ENCODE measurements around the gene NPRL2. TPM values are rescaled to one million over a fixed set of nuclear protein-coding genes. Genes with fewer than 3 reads are reported as not detected.

The NPRL2 gene
- total RNA-seq, 2 experiments from 2014 or later, result 27.7 to 31.3 TPM

DNA sequence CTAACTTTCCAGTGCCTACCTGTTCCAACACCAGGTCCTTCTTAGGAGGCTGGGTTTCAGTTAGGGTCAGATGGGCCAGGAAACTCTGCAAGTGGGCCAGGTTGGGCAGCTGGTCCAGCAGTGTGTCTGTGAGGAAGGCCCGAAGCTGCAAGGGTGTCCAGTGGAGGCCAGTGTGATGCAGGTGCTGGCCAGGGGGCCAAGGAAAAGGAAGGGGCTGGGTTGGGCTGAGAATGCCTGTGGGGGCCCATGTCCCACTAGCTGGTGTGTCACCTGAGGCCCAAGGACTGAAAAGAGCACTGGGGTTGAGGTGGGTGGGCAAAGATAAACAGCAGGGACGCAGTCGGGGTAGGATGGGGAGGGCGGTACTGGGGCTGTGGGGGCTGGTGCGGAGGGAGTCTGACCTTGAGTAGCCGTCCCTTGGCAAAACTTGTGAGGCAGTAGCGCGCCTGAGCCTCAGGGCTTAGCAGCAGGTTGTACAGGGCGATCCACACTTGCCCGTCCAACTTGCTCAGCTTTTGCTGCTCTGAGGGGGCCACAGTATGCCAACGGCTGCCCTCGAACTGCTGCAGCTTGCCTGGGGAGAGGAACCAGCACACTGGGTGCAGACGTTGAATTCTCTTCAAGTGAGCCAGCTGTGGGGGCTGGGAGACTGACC lies 8.5 kb downstream of the NPRL2 start:
- DNase-seq, result no peak
- Mint-ChIP-seq H3K27me3 (ENCODE audit: low read depth) (no peaks in the 10 kb centered on the region), H3K9me3 (no peaks in the 10 kb centered on the region), H3K4me1 (ENCODE audit: low read depth) (peaks cover 39% of the 10 kb centered on the region), H3K36me3 (ENCODE audit: low read depth) (peaks cover 19% of the 10 kb centered on the region), H3K27ac (no peak overlapping the region), H3K4me3 (no peak overlapping the region)
- CTCF ChIA-PET, result interaction anchor here (0.6 kb wide), 1 partner anchor 201 kb away, joined by 3 read pairs; no protein-coding TSS in a partner anchor
- intact Hi-C loops (cut with micrococcal nuclease), result no loop called here

DNA sequence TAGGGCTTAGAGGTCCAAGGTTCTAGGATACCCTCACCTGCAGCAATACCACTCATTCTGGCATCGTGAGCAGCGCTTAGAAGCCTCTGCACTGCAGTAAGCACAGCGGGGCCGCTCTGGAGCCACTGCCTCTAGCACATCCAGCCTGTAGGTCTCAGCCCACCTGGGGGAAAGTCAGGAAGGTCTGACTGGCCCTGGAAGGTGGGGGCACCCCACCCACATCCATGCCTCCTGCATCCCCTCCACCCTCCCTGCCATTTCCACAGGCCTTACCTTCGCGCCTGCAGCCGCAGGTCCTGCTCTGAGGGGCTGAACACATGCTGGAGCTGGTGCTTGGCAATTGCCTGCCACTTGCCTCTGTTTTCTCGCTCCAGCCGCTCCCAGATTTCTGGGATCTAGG lies 9.0 kb downstream of the NPRL2 start:
- intact Hi-C loops (cut with micrococcal nuclease), result no loop called here
- peak overlapping the region; percentile 73 for H3K27ac Mint-ChIP-seq
- H3K4me1 Mint-ChIP-seq (ENCODE audit: low read depth), result peaks cover 38% of the 10 kb centered on the region
- no peak for DNase-seq
- no peaks in the 10 kb centered on the region for H3K9me3 Mint-ChIP-seq
- H3K27me3 Mint-ChIP-seq (ENCODE audit: low read depth), result no peaks in the 10 kb centered on the region
- peaks cover 21% of the 10 kb centered on the region for H3K36me3 Mint-ChIP-seq (ENCODE audit: low read depth)
- CTCF ChIA-PET, result interaction anchor here (0.6 to 1.3 kb wide), 2 partner anchors 8 to 201 kb away, joined by 3 to 6 read pairs; partner anchors contain the start of genes CYB561D2 and NPRL2
- H3K4me3 Mint-ChIP-seq, result peak overlapping the region; percentile 94

DNA sequence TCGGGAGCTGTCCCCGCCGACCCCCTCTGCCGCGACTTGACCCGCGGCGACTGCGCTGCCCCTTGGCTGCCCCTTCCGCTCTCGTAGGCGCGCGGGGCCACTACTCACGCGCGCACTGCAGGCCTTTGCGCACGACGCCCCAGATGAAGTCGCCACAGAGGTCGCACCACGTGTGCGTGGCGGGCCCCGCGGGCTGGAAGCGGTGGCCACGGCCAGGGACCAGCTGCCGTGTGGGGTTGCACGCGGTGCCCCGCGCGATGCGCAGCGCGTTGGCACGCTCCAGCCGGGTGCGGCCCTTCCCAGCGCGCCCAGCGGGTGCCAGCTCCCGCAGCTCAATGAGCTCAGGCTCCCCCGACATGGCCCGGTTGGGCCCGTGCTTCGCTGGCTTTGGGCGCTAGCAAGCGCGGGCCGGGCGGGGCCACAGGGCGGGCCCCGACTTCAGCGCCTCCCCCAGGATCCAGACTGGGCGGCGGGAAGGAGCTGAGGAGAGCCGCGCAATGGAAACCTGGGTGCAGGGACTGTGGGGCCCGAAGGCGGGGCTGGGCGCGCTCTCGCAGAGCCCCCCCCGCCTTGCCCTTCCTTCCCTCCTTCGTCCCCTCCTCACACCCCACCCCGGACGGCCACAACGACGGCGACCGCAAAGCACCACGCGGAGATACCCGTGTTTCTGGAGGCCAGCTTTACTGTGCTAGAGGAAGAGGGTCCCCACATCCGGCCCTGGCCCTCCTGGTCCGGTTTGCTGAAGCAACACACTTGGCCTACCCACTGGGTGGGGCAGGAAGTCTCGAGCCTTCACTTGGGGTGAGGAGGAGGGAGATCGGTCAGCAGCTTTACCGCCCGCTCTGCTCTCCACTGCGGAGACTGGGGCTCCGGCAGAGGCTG lies 9.9 kb downstream of the NPRL2 start, which contains the start of gene RASSF1:
RASSF1 (minus strand) TSS at position 389 of the 882 bp plus-strand sequence; CDS start at position 358, 31 bp downstream.
- peak within 1 kb of the TSS; percentile 94 for H3K4me3 Mint-ChIP-seq
- intact Hi-C loops (cut with micrococcal nuclease), result no loop called here
- DNase-seq, result peak; percentile 69
- H3K36me3 Mint-ChIP-seq (ENCODE audit: low read depth), result peaks cover 27% of the 10 kb centered on the region
- H3K27me3 Mint-ChIP-seq (ENCODE audit: low read depth), result no peaks in the 10 kb centered on the region
- CTCF ChIA-PET, result interaction anchor here (0.9 to 1.3 kb wide), 3 partner anchors 9 to 69 kb away, joined by 3 to 6 read pairs (median 3); partner anchors contain the start of genes CYB561D2, HYAL3, NAA80 and NPRL2
- H3K9me3 Mint-ChIP-seq, result no peaks in the 10 kb centered on the region
- peak within 1 kb of the TSS; percentile 86 for H3K27ac Mint-ChIP-seq
- H3K4me1 Mint-ChIP-seq (ENCODE audit: low read depth), result peaks cover 40% of the 10 kb centered on the region

DNA sequence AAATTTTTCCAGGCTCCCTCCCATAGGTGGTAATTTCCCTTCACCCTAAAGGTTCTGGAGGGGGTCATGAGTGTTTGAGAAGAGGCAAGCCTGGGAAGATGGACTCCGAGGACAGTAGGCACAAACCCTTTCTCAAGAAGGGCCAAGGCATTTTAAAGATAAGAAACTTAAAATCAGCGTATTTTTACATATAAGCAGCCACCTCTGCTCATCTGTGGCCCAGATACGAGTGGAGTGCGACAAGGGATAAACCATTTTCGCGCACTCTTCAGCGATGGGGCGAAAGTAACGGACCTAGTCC lies 10.5 kb downstream of the NPRL2 start:
- H3K36me3 Mint-ChIP-seq (ENCODE audit: low read depth), result peaks cover 33% of the 10 kb centered on the region
- DNase-seq, result no peak
- intact Hi-C loops (cut with micrococcal nuclease), result no loop called here
- H3K9me3 Mint-ChIP-seq, result no peaks in the 10 kb centered on the region
- H3K27me3 Mint-ChIP-seq (ENCODE audit: low read depth), result no peaks in the 10 kb centered on the region
- H3K4me3 Mint-ChIP-seq, result peak overlapping the region; percentile 94
- H3K4me1 Mint-ChIP-seq (ENCODE audit: low read depth), result peaks cover 42% of the 10 kb centered on the region
- CTCF ChIA-PET, result interaction anchor here (0.9 to 1.3 kb wide), 3 partner anchors 10 to 68 kb away, joined by 3 to 6 read pairs (median 3); partner anchors contain the start of genes CYB561D2, HYAL3, NAA80 and NPRL2
- H3K27ac Mint-ChIP-seq, result peak overlapping the region; percentile 86

DNA sequence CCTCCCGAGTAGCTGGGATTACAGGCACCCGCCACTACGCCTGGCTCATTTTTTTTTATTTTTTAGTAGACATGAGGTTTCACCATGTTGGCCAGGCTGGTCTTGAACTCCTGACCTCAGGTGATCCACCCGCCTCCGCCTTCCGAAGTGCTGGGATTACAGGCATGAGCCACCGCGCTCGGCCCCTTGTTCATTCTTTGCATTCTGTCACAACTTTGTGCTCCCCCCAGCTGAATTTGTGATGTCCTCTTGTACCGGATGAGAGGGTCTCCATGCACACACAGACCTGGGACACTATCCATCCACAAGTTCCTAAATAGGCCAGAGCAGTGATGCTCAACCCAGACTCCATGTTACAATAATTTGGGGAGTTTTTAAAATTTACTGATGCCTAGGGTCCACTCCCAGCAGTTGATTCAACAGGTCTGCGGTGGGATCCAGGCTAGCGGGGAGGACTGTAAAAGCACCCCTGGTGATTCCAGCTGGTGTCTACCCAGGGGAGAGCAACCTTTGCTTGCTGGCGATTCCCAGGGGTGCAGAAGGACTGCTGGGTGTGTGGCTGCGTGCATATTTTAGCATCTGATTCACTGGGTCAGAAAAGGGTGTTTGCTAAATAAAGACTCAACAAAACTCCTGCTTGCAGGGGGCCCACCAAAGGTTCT lies 11.0 kb downstream of the NPRL2 start:
- H3K4me1 Mint-ChIP-seq (ENCODE audit: low read depth), result peaks cover 43% of the 10 kb centered on the region
- peak overlapping the region; percentile 94 for H3K4me3 Mint-ChIP-seq
- no peak for DNase-seq
- intact Hi-C loops (cut with micrococcal nuclease), result loop anchor here (2.0 to 5.0 kb wide), 2 partner anchors 103 to 252 kb away; partner anchors contain the start of genes GNAI2 and RBM5
- peaks cover 36% of the 10 kb centered on the region for H3K36me3 Mint-ChIP-seq (ENCODE audit: low read depth)
- no peaks in the 10 kb centered on the region for H3K9me3 Mint-ChIP-seq
- H3K27me3 Mint-ChIP-seq (ENCODE audit: low read depth), result no peaks in the 10 kb centered on the region
- peak overlapping the region; percentile 86 for H3K27ac Mint-ChIP-seq
- CTCF ChIA-PET, result interaction anchor here (0.6 to 4.2 kb wide), 4 partner anchors 9 to 277 kb away, joined by 3 to 31 read pairs (median 8); partner anchors contain the start of genes CYB561D2, HYAL2 and NPRL2

DNA sequence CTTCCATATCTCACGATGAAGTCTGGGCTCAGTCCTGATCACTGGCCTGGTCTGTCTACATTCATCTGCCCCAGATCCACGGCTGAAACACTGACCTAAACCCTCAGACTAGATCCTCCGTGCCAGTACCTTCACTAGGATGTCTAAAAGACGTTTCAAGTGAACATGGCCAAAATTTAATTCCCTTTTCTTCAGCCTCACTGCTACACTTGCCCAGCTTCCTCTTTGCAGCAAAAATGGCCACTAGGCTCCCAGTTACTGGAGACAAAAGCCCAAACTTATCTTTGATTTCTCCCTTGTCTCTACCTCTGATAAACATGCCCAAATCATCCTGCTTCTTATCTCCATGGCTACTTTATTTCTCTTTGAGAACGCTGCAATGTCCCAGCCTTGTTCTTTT lies 11.6 kb downstream of the NPRL2 start:
- no peak for DNase-seq
- Mint-ChIP-seq H3K36me3 (ENCODE audit: low read depth) (peaks cover 40% of the 10 kb centered on the region), H3K4me1 (ENCODE audit: low read depth) (peaks cover 49% of the 10 kb centered on the region), H3K9me3 (no peaks in the 10 kb centered on the region), H3K27ac (peak overlapping the region; percentile 94), H3K27me3 (ENCODE audit: low read depth) (no peaks in the 10 kb centered on the region), H3K4me3 (peak overlapping the region; percentile 94)
- intact Hi-C loops (cut with micrococcal nuclease), result loop anchor here (2.0 to 5.0 kb wide), 2 partner anchors 102 to 252 kb away; partner anchors contain the start of genes GNAI2 and RBM5
- CTCF ChIA-PET, result interaction anchor here (0.6 to 4.2 kb wide), 5 partner anchors 8 to 277 kb away, joined by 3 to 31 read pairs (median 6); partner anchors contain the start of genes CYB561D2, HYAL2 and NPRL2

DNA sequence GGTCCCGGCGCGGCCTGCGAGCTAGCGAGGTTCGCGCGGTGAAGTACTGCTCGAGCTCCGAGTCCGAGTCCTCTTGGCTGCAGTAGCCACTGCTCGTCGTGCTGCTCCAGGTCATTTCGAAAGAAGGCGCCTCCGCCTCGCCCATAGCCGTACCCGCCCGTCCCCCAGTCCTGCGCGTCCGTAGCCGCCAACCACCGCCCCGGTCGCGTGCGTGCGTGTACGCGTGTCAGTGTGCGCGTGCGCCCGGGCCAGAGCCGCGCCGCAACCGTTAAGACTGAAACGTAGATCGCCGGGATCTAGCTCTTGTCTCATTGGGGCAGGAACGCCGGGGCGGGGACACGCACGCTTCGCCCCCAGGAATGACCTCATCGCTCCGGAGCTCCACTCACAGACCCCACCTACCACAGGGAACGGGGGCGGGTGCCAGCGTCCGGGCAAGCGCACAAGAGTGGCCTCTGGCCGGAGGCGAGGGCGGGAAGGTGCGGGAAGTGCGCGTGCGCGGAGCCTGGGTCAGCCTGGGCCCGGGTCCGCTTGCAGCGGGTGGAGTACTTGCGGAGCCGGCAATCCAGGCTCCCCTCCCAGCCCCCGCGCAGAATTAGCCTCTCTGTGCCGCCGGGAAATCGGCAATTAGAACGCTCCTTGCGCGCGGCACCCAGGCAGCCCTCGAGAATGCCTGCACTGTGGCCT lies 13.3 kb downstream of the NPRL2 start:
- H3K27me3 Mint-ChIP-seq (ENCODE audit: low read depth), result no peaks in the 10 kb centered on the region
- no peaks in the 10 kb centered on the region for H3K9me3 Mint-ChIP-seq
- H3K4me1 Mint-ChIP-seq (ENCODE audit: low read depth), result peaks cover 57% of the 10 kb centered on the region
- peak overlapping the region; percentile 94 for H3K27ac Mint-ChIP-seq
- CTCF ChIA-PET, result interaction anchor here (0.9 to 4.2 kb wide), 8 partner anchors 8 to 143 kb away, joined by 3 to 31 read pairs (median 6); partner anchors contain the start of genes CYB561D2, HYAL2, HYAL3 and NAA80
- peak; percentile 99 for DNase-seq
- peak overlapping the region; percentile 94 for H3K4me3 Mint-ChIP-seq
- H3K36me3 Mint-ChIP-seq (ENCODE audit: low read depth), result peaks cover 44% of the 10 kb centered on the region
- intact Hi-C loops (cut with micrococcal nuclease), result loop anchor here (1.0 to 5.0 kb wide), 7 partner anchors 9 to 275 kb away; partner anchors contain the start of genes CYB561D2, HYAL3, IFRD2 and NAA80

DNA sequence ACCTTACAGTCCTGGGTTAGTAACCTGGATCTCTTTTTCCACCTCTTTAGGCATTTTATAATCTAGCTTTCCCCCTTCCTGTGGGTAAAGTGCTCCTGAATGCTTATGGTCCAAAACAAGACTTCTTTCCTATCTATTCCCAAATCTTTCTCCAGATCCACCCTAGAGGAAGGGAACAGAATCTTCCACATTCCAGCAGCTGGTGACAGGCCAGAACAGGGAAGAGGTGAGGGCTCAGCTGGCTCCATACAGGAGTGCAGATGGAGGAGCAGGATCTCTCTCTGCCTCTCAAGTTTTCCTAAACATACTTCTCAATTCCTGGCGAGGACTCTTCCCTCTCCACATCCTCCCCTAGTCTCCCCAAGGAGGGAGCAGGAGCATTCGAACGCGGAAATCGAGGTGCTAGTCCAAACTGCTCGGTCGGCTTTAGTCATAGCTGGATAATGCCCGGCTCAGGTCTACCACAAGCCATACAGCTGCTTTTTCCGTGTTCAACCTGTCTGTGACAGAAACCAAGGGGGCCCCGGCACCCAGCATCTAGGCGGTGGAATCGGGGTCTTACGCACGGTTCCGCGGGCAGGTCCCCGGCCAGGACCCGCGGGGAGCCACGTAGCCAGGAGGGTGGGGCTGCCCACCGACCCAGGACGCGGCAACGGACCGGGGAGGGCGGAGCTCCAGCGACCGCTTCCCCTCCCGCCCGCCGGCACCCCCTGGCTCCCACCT lies 14.0 kb downstream of the NPRL2 start:
- peak overlapping the region; percentile 94 for H3K4me3 Mint-ChIP-seq
- intact Hi-C loops (cut with micrococcal nuclease), result loop anchor here (1.0 to 5.0 kb wide), 7 partner anchors 8 to 276 kb away; partner anchors contain the start of genes CYB561D2, HYAL3, IFRD2 and NAA80
- no peaks in the 10 kb centered on the region for H3K9me3 Mint-ChIP-seq
- CTCF ChIA-PET, result interaction anchor here (0.9 to 4.2 kb wide), 7 partner anchors 8 to 142 kb away, joined by 4 to 31 read pairs (median 6); partner anchors contain the start of genes CYB561D2, HYAL2, HYAL3 and NAA80
- H3K27ac Mint-ChIP-seq, result peak overlapping the region; percentile 95
- peak; percentile 64 for DNase-seq
- H3K36me3 Mint-ChIP-seq (ENCODE audit: low read depth), result peaks cover 47% of the 10 kb centered on the region
- peaks cover 57% of the 10 kb centered on the region for H3K4me1 Mint-ChIP-seq (ENCODE audit: low read depth)
- H3K27me3 Mint-ChIP-seq (ENCODE audit: low read depth), result no peaks in the 10 kb centered on the region

DNA sequence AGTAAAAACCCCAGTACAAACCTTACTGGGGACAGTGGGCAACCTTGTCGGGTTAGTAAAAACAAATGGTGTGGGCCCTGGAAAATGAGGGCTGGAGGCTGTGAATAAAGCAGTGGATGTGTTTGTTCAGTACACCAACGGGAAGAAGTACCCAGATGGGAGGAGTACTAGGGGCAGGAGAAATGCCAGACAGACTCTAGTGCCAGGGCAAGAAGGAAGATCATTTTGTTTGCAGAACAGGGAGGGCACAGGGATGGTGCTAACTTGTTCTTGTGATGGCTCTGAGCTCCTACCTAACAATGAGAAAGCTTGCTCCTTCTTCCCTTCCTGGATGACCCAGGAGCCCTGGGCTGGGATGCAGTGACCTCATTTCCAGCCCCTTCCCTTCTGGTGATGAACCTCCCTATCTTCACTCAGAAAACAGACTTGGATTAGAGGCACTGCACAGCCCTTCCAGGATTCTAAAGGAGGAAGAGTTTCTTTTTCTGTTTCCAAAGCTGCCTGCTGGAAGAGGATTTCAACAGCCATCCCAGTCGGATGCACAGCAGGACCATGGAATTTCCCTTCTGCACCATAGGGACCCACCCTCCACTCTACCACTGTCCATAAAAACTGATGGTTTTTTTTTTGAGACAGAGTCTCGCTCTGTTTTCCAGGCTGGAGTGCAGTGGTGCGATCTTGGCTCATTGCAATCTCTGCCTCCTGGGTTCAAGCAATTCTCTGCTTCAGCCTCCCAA lies 16.1 kb downstream of the NPRL2 start:
- CTCF ChIA-PET, result interaction anchor here (0.6 to 2.8 kb wide), 2 partner anchors 11 to 76 kb away, joined by 3 to 16 read pairs; partner anchors contain the start of gene HYAL2
- peak overlapping the region; percentile 32 for H3K4me3 Mint-ChIP-seq
- H3K9me3 Mint-ChIP-seq, result no peaks in the 10 kb centered on the region
- intact Hi-C loops (cut with micrococcal nuclease), result loop anchor here (5.0 kb wide), 1 partner anchor 247 kb away; the partner anchor contains the start of gene RBM5
- H3K27ac Mint-ChIP-seq, result peak overlapping the region; percentile 87
- H3K36me3 Mint-ChIP-seq (ENCODE audit: low read depth), result peaks cover 50% of the 10 kb centered on the region
- DNase-seq, result no peak
- H3K4me1 Mint-ChIP-seq (ENCODE audit: low read depth), result peaks cover 44% of the 10 kb centered on the region
- H3K27me3 Mint-ChIP-seq (ENCODE audit: low read depth), result no peaks in the 10 kb centered on the region

DNA sequence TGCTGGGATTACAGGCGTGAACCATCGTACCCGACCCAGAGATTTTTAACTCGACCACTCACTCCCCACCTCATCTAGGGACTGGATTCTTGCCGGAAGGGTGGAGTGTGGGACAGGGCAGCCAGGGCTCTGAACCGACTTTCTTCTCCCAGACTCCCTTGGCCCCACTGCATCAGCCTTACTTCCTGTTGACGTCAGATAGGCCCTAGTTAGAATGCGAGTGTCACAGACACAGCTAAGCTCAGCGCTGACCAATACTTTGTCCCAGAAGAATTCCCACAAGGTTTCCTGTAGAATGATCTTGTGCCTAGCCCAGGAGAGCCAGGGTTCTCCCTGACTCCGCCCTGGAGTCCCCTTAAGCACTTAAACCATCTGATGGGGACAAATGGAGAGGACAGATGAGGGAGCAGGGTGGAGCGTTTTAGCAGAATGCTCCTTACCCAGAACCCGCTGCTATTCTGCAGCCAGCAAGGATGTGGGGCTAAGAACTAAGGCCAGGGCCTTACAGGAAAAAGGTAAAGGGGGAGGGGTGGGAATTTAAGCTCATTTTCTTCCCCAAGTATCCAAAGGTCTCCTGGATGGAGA lies 16.7 kb downstream of the NPRL2 start:
- H3K9me3 Mint-ChIP-seq, result no peaks in the 10 kb centered on the region
- DNase-seq, result no peak
- H3K36me3 Mint-ChIP-seq (ENCODE audit: low read depth), result peaks cover 48% of the 10 kb centered on the region
- CTCF ChIA-PET, result interaction anchor here (0.7 to 2.8 kb wide), 3 partner anchors 10 to 482 kb away, joined by 3 to 16 read pairs (median 3); partner anchors contain the start of gene HYAL2
- peak overlapping the region; percentile 41 for H3K4me3 Mint-ChIP-seq
- H3K27ac Mint-ChIP-seq, result peak overlapping the region; percentile 87
- no peaks in the 10 kb centered on the region for H3K27me3 Mint-ChIP-seq (ENCODE audit: low read depth)
- intact Hi-C loops (cut with micrococcal nuclease), result no loop called here
- H3K4me1 Mint-ChIP-seq (ENCODE audit: low read depth), result peaks cover 38% of the 10 kb centered on the region

Data from activated naive CD4-positive, alpha-beta T cell treated with anti-CD3 and anti-CD28 coated beads for 36 hours (primary cell).